Measurements from ENCODE around the gene CCDC157.

CCDC157 gene

DNA sequence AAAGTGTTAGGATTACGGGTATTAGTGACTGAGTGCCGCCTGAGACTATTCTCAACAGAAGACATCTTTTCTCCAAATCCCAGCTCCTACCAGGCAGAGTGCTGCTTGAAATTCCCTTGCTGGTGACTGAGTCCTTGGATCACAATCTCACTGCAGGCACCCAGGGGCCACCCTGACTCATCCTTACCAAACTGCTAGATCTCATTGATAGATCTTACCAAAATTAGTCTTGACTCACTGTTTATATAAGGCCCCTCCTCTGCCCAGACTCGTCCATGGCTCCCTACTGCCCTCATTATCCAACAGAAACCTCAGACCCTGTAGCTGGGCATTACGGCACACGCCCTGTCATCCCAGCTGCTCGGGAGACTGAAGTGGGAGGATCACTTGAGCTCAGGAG, 44.8 kb upstream of the CCDC157 start:
- no peak overlapping the region for H3K4me3 ChIP-seq (ENCODE audit: low read depth, low read length)
- TF ChIP-seq, protein P1, sequence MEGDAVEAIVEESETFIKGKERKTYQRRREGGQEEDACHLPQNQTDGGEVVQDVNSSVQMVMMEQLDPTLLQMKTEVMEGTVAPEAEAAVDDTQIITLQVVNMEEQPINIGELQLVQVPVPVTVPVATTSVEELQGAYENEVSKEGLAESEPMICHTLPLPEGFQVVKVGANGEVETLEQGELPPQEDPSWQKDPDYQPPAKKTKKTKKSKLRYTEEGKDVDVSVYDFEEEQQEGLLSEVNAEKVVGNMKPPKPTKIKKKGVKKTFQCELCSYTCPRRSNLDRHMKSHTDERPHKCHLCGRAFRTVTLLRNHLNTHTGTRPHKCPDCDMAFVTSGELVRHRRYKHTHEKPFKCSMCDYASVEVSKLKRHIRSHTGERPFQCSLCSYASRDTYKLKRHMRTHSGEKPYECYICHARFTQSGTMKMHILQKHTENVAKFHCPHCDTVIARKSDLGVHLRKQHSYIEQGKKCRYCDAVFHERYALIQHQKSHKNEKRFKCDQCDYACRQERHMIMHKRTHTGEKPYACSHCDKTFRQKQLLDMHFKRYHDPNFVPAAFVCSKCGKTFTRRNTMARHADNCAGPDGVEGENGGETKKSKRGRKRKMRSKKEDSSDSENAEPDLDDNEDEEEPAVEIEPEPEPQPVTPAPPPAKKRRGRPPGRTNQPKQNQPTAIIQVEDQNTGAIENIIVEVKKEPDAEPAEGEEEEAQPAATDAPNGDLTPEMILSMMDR (IDR thresholded peaks at IDR 0.05; ENCODE audit: borderline replicate concordance, insufficient read depth, low read depth, low read length), result no peak

DNA sequence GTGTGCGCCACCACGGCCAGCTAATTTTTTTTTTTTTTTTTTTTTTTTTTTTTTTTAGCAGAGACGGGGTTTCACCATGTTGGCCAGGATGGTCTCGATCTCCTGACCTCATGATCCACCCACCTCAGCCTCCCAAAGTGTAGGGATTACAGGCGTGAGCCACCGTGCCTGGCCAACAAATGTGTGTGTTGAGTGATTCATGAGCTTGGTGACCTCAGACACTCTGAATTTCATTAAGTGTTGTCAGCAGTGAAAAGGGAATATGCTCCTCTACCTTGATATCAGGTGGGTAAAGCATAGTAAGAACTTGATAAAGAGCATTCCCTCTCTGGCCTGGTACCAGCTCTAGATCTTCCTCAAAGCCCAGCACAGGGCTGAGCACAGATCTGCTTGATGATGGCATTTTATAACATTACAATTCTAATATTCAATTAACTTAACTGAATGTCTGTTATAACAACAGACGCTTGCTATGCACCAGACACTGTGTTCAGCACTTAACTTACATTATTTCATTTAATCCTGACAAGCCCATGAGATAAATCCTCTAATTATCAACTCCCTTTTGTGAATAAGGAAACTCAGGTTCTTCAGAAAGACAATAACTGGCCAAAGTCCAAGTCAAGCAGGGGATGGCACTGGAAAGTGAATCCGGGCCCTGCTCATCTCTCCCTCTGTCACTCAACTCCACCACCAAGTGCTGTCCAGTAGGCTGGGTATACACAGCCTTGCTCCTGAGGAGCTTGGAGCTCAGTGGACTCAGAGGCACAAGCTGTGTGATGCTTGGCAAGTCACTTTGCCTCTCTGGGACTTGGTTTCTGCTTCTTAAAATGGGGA, 43.1 kb upstream of the CCDC157 start:
- TF ChIP-seq, protein P1 (IDR thresholded peaks at IDR 0.05; ENCODE audit: borderline replicate concordance, insufficient read depth, low read depth, low read length), result no peak
- H3K4me3 ChIP-seq (ENCODE audit: low read depth, low read length), result no peak overlapping the region

DNA sequence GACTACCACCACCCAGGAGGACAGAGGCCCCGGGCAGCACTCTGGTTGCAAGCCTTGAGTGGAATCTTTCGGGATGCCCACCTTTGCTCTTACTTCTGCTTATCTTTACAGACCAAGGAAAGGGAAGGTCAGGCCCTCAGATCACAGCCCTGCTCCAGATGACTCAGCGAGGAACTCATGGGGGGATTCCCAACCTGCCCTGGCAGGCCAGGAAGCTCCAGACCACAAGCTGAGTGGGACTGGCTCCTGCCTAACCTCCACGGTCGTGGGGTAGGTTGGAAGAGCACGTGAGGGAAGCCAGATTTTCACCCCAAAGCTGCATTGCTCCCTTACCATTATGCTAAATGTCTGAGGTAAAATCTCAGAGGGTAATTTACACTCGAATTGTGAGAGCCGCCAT, 41.9 kb upstream of the CCDC157 start:
- TF ChIP-seq, protein P1 (IDR thresholded peaks at IDR 0.05; ENCODE audit: borderline replicate concordance, insufficient read depth, low read depth, low read length), result no peak

DNA sequence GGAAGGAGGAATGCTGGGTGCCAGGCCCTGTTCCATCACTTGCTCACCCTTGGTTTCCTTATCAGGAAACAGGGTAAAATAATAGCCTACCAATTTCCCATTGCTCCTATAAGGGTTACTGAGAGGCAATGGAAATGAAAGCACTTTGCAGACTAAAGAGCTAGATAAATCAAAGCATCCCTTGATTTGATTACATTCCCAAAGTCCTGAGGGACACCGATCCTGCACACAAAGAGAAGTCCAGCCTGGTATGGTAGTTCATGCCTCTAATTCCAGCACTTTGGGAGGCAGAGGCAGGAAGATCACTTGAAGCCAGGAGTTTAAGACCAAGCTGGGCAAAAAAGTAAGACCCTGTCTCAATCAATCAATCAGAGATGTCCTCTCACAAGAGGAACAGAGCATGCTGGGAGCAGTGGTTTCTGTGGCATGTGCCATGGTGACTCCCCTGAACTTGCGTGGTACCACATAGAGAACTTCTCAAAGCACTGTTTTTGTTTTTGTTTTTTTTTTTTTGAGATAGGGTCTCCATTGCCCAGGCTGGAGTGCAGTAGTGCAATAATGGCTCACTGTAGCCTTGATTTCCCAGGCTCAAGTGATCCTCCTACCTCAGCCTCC, 40.7 kb upstream of the CCDC157 start:
- TF ChIP-seq, protein P1 (IDR thresholded peaks at IDR 0.05; ENCODE audit: borderline replicate concordance, insufficient read depth, low read depth, low read length), result no peak

More for the DNA sequence above, 41.9 kb upstream of the CCDC157 start:
- no peak overlapping the region for H3K4me3 ChIP-seq (ENCODE audit: low read depth, low read length)

DNA sequence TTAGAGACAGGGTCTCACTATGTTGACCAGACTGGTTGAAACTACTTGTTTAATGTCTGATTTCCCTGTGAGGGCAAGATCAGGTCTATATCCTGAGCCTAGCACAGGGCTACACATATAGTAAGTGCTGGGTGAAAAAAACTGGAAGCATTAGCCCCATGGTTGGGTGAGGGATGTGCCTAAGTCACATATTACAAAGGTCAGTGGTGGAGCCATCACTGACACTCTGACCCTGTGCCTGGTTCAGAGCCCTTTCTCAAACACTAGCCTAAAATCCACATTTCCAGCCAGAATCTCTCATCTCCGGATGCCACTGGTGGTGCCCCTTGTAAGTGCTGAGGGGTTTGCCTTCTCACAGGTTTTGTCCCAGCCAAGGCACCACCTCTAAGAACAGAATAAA, 39.0 kb upstream of the CCDC157 start:
- TF ChIP-seq, protein P1 (IDR thresholded peaks at IDR 0.05; ENCODE audit: borderline replicate concordance, insufficient read depth, low read depth, low read length), result no peak

More for the DNA sequence above, 40.7 kb upstream of the CCDC157 start:
- no peak overlapping the region for H3K4me3 ChIP-seq (ENCODE audit: low read depth, low read length)

DNA sequence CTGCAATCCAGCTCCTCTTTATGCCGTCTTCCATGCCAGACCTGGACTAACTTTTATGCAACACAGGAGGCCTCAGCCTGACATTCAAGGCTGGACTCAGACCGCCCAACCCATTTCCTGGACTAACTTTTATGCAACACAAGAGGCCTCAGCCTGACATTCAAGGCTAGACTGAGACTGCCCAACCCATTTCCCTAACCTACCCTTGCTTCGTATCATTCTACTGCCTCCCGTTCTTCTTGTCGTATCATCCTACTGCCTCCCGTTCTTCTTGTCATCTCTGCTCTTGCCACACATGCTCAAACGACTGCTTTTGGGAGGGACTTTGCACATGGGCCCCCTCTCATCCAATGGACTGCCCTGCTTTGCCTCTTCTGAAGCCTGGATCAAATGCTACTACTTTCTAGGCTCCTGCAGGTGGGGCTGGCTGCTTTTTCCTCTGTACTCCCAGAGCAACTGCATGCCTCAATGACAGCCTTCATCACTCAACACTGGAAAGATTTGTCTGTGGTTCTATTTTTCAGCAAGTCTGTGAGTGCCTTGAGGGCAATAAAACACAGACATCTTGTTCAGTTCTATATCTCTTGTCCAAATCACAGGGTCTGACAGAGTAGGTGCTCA, 37.9 kb upstream of the CCDC157 start:
- TF ChIP-seq, protein P1 (IDR thresholded peaks at IDR 0.05; ENCODE audit: borderline replicate concordance, insufficient read depth, low read depth, low read length), result no peak
- H3K4me3 ChIP-seq (ENCODE audit: low read depth, low read length), result no peak overlapping the region

More for the DNA sequence above, 39.0 kb upstream of the CCDC157 start:
- H3K4me3 ChIP-seq (ENCODE audit: low read depth, low read length), result no peak overlapping the region

All from GM12875 (cell line).